ENCODE results near the gene DOK5. TPM values are rescaled to one million over a fixed set of nuclear protein-coding genes. Genes with fewer than 3 reads are reported as not detected.
A peak's percentile ranks its signal among the peaks of the same experiment; 100 is the strongest.

The DOK5 gene
- total and polyA plus RNA-seq, 9 donors = 15.9 to 33.3 (median 21.7) TPM

DNA sequence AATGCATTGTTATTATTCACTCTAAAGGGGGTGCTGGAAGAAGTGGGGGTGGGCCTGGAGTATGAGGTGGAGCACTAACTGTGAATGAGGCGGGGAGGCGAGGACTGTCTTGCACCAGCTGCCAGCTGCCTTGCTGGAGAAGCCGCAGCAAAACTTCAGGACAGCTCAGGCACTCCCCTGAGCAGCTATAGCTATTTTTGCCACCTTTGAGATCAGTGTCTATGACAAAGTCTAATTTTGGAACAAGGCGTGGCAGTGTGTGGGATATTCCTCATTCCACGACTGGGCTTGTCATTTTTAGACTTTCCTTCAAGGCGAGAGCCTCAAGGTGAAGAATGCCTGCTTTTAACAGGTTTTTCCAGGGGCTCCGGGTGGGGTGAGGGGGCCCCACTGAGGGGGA is 143.8 kb downstream of the DOK5 start:
- H3K4me1 ChIP-seq (ENCODE audit: control insufficient read depth, insufficient read depth, low read length) = peaks cover 32% of the 10 kb centered on the region
- H3K36me3 ChIP-seq (ENCODE audit: control insufficient read depth, insufficient read depth, low read length) = no peaks in the 10 kb centered on the region
- peak; percentile 69 for DNase-seq
- peak overlapping the region; percentile 82 for H3K27ac ChIP-seq (ENCODE audit: low read length)
- no peak overlapping the region for H3K4me3 ChIP-seq (ENCODE audit: low read length)
- H3K9me3 ChIP-seq (replicated peaks; ENCODE audit: control insufficient read depth, low read depth, low read length) = no peaks in the 10 kb centered on the region
- 46% methylated on average over 4 of the region's 7 CpGs for WGBS (ENCODE audit: insufficient coverage)
- H3K27me3 ChIP-seq (ENCODE audit: control insufficient read depth, insufficient read depth, low read length) = no peaks in the 10 kb centered on the region

DNA sequence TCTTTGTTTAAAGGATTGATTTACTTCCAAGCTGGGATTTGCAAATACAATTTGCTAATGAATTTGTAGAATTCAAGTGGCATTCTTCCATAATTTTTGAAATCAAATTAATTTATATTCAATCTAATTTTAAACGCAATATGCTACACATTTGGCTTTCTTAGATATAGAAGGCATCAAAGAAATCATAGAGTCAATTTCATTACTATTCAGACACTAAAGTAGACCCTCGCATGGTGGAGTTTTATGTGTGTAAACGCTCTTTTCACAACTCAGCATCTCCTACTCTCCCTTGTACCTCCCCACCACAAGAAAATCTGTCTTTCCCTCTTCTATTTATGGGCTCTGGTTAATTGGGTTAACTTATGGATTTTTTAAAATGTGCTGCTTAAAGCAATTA is 144.3 kb downstream of the DOK5 start:
- Histone ChIP-seq H3K36me3 (ENCODE audit: control insufficient read depth, insufficient read depth, low read length) (no peaks in the 10 kb centered on the region), H3K27ac (ENCODE audit: low read length) (peak overlapping the region; percentile 82), H3K4me1 (ENCODE audit: control insufficient read depth, insufficient read depth, low read length) (peaks cover 37% of the 10 kb centered on the region), H3K27me3 (ENCODE audit: control insufficient read depth, insufficient read depth, low read length) (no peaks in the 10 kb centered on the region), H3K4me3 (ENCODE audit: low read length) (no peak overlapping the region), H3K9me3 (replicated peaks; ENCODE audit: control insufficient read depth, low read depth, low read length) (no peaks in the 10 kb centered on the region)
- no peak for DNase-seq
- WGBS (ENCODE audit: insufficient coverage) = no CpG with 5 or more reads among the region's 3 CpGs

DNA sequence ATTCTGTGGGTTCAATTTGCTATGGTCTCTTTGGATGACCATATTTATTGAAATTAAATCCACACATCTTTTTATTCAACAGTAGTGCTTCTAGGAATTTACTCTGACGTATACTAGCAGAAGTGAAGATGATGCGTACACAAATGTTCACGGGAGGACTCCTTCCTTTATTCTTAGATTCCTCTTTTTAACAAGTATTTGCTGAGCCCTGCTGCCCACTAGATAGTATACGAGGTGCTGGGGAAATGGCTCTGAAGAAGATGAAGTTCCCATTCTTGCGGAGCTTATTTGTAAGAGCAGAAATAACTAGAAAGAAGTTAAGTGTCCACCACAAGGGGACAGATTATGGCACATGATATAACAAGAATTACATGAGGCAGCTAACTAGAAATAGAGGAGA is 145.2 kb downstream of the DOK5 start:
- H3K36me3 ChIP-seq (ENCODE audit: control insufficient read depth, insufficient read depth, low read length) = no peaks in the 10 kb centered on the region
- H3K27ac ChIP-seq (ENCODE audit: low read length) = no peak overlapping the region
- no peaks in the 10 kb centered on the region for H3K9me3 ChIP-seq (replicated peaks; ENCODE audit: control insufficient read depth, low read depth, low read length)
- no peak overlapping the region for H3K4me3 ChIP-seq (ENCODE audit: low read length)
- no peaks in the 10 kb centered on the region for H3K27me3 ChIP-seq (ENCODE audit: control insufficient read depth, insufficient read depth, low read length)
- no peak for DNase-seq
- H3K4me1 ChIP-seq (ENCODE audit: control insufficient read depth, insufficient read depth, low read length) = peaks cover 42% of the 10 kb centered on the region
- no CpG with 5 or more reads among the region's 5 CpGs for WGBS (ENCODE audit: insufficient coverage)

- peak; percentile 34 for DNase-seq
- Histone ChIP-seq H3K27ac (ENCODE audit: low read length) (no peak overlapping the region), H3K36me3 (ENCODE audit: control insufficient read depth, insufficient read depth, low read length) (no peaks in the 10 kb centered on the region), H3K9me3 (replicated peaks; ENCODE audit: control insufficient read depth, low read depth, low read length) (no peaks in the 10 kb centered on the region), H3K4me3 (ENCODE audit: low read length) (no peak overlapping the region), H3K27me3 (ENCODE audit: control insufficient read depth, insufficient read depth, low read length) (no peaks in the 10 kb centered on the region), H3K4me1 (ENCODE audit: control insufficient read depth, insufficient read depth, low read length) (peaks cover 45% of the 10 kb centered on the region)
- 81% methylated on average over 10 of the region's 20 CpGs for WGBS (ENCODE audit: insufficient coverage)
Measured at GRCh38 chr20:54622333-54623295, 147.2 kb downstream of the DOK5 start.

- DNase-seq = peak; percentile 29
- no CpG with 5 or more reads among the region's 5 CpGs for WGBS (ENCODE audit: insufficient coverage)
- H3K36me3 ChIP-seq (ENCODE audit: control insufficient read depth, insufficient read depth, low read length) = no peaks in the 10 kb centered on the region
- H3K9me3 ChIP-seq (replicated peaks; ENCODE audit: control insufficient read depth, low read depth, low read length) = no peaks in the 10 kb centered on the region
- no peaks in the 10 kb centered on the region for H3K27me3 ChIP-seq (ENCODE audit: control insufficient read depth, insufficient read depth, low read length)
- peaks cover 38% of the 10 kb centered on the region for H3K4me1 ChIP-seq (ENCODE audit: control insufficient read depth, insufficient read depth, low read length)
- no peak overlapping the region for H3K4me3 ChIP-seq (ENCODE audit: low read length)
- peak overlapping the region; percentile 57 for H3K27ac ChIP-seq (ENCODE audit: low read length)
Measured at GRCh38 chr20:54623991-54624569, 148.7 kb downstream of the DOK5 start.

GRCh38 chr20:54624706-54625390 is 149.5 kb downstream of the DOK5 start:
- H3K9me3 ChIP-seq (replicated peaks; ENCODE audit: control insufficient read depth, low read depth, low read length) = no peaks in the 10 kb centered on the region
- no peak overlapping the region for H3K4me3 ChIP-seq (ENCODE audit: low read length)
- H3K27ac ChIP-seq (ENCODE audit: low read length) = peak overlapping the region; percentile 57
- WGBS (ENCODE audit: insufficient coverage) = 0% methylated on average over 1 of the region's 7 CpGs
- peak; percentile 96 for DNase-seq
- H3K4me1 ChIP-seq (ENCODE audit: control insufficient read depth, insufficient read depth, low read length) = peaks cover 36% of the 10 kb centered on the region
- H3K27me3 ChIP-seq (ENCODE audit: control insufficient read depth, insufficient read depth, low read length) = no peaks in the 10 kb centered on the region
- H3K36me3 ChIP-seq (ENCODE audit: control insufficient read depth, insufficient read depth, low read length) = no peaks in the 10 kb centered on the region

- Histone ChIP-seq H3K36me3 (ENCODE audit: control insufficient read depth, insufficient read depth, low read length) (no peaks in the 10 kb centered on the region), H3K4me1 (ENCODE audit: control insufficient read depth, insufficient read depth, low read length) (peaks cover 36% of the 10 kb centered on the region), H3K27me3 (ENCODE audit: control insufficient read depth, insufficient read depth, low read length) (no peaks in the 10 kb centered on the region), H3K27ac (ENCODE audit: low read length) (peak overlapping the region; percentile 57), H3K4me3 (ENCODE audit: low read length) (no peak overlapping the region), H3K9me3 (replicated peaks; ENCODE audit: control insufficient read depth, low read depth, low read length) (no peaks in the 10 kb centered on the region)
- WGBS (ENCODE audit: insufficient coverage) = no CpG with 5 or more reads among the region's 1 CpG
- DNase-seq = no peak
Measured at GRCh38 chr20:54625497-54625896, 150.1 kb downstream of the DOK5 start.

DNA sequence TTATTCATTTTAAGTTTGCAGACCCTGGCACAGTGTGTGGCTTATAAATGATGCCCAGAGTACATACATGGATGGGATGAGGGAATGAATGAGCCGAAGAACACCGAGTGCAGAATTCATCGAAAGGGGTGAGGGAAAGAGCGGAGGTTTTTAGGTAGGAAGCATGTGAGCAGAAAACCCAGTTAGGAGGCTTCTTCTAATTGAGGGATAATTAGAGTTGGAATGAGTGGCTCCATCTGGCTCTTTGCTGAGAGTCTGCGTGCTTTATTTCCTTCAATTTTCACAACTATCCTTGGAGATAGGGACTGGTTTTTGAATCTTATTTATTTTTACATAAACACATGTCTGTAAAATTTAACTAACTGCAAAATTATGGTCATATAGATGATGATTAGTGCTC is 150.7 kb downstream of the DOK5 start:
- 95% methylated on average over 4 of the region's 5 CpGs for WGBS (ENCODE audit: insufficient coverage)
- H3K4me1 ChIP-seq (ENCODE audit: control insufficient read depth, insufficient read depth, low read length) = peaks cover 36% of the 10 kb centered on the region
- no peaks in the 10 kb centered on the region for H3K9me3 ChIP-seq (replicated peaks; ENCODE audit: control insufficient read depth, low read depth, low read length)
- no peak overlapping the region for H3K27ac ChIP-seq (ENCODE audit: low read length)
- no peaks in the 10 kb centered on the region for H3K36me3 ChIP-seq (ENCODE audit: control insufficient read depth, insufficient read depth, low read length)
- no peaks in the 10 kb centered on the region for H3K27me3 ChIP-seq (ENCODE audit: control insufficient read depth, insufficient read depth, low read length)
- H3K4me3 ChIP-seq (ENCODE audit: low read length) = no peak overlapping the region
- no peak for DNase-seq

GRCh38 chr20:54629632-54630031 is 154.2 kb downstream of the DOK5 start:
- WGBS (ENCODE audit: insufficient coverage) = 89% methylated on average over 4 of the region's 4 CpGs

GRCh38 chr20:54630582-54630981 is 155.2 kb downstream of the DOK5 start:
- no peak for DNase-seq
- Histone ChIP-seq H3K9me3 (replicated peaks; ENCODE audit: control insufficient read depth, low read depth, low read length) (no peaks in the 10 kb centered on the region), H3K27ac (ENCODE audit: low read length) (no peak overlapping the region), H3K4me1 (ENCODE audit: control insufficient read depth, insufficient read depth, low read length) (peaks cover 9% of the 10 kb centered on the region), H3K27me3 (ENCODE audit: control insufficient read depth, insufficient read depth, low read length) (no peaks in the 10 kb centered on the region), H3K36me3 (ENCODE audit: control insufficient read depth, insufficient read depth, low read length) (no peaks in the 10 kb centered on the region), H3K4me3 (ENCODE audit: low read length) (no peak overlapping the region)
- WGBS (ENCODE audit: insufficient coverage) = no CpG with 5 or more reads among the region's 4 CpGs

More at GRCh38 chr20:54629632-54630031, 154.2 kb downstream of the DOK5 start:
- no peak for DNase-seq
- no peaks in the 10 kb centered on the region for H3K27me3 ChIP-seq (ENCODE audit: control insufficient read depth, insufficient read depth, low read length)
- no peak overlapping the region for H3K27ac ChIP-seq (ENCODE audit: low read length)
- no peak overlapping the region for H3K4me3 ChIP-seq (ENCODE audit: low read length)
- no peaks in the 10 kb centered on the region for H3K36me3 ChIP-seq (ENCODE audit: control insufficient read depth, insufficient read depth, low read length)
- H3K9me3 ChIP-seq (replicated peaks; ENCODE audit: control insufficient read depth, low read depth, low read length) = no peaks in the 10 kb centered on the region
- peaks cover 15% of the 10 kb centered on the region for H3K4me1 ChIP-seq (ENCODE audit: control insufficient read depth, insufficient read depth, low read length)
